ENCODE data around the gene GDPGP1.

GRCh38 chr15:90228960-90229359 is 5.0 kb upstream of the GDPGP1 start:
- TF ChIP-seq RCOR1 (IDR thresholded peaks at IDR 0.05; ENCODE audit: borderline replicate concordance in 1 of 2, low read depth in 2 of 2, low read length in 2 of 2), result no peak
- no peak for TF ChIP-seq PML (IDR thresholded peaks at IDR 0.05; ENCODE audit: low read length)
- no peak for TF ChIP-seq CBX3 (IDR thresholded peaks at IDR 0.05; ENCODE audit: borderline replicate concordance in 1 of 2, low read length in 2 of 2)
- no peak for TF ChIP-seq PTRF (tag; IDR thresholded peaks at IDR 0.05)
- TF ChIP-seq TEAD2 (tag; IDR thresholded peaks at IDR 0.05), result no peak
- TF ChIP-seq, protein P1, sequence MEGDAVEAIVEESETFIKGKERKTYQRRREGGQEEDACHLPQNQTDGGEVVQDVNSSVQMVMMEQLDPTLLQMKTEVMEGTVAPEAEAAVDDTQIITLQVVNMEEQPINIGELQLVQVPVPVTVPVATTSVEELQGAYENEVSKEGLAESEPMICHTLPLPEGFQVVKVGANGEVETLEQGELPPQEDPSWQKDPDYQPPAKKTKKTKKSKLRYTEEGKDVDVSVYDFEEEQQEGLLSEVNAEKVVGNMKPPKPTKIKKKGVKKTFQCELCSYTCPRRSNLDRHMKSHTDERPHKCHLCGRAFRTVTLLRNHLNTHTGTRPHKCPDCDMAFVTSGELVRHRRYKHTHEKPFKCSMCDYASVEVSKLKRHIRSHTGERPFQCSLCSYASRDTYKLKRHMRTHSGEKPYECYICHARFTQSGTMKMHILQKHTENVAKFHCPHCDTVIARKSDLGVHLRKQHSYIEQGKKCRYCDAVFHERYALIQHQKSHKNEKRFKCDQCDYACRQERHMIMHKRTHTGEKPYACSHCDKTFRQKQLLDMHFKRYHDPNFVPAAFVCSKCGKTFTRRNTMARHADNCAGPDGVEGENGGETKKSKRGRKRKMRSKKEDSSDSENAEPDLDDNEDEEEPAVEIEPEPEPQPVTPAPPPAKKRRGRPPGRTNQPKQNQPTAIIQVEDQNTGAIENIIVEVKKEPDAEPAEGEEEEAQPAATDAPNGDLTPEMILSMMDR (IDR thresholded peaks at IDR 0.05 in 2 of 3, conservative IDR thresholded peaks at IDR 0.05 in 1 of 3; ENCODE audit: insufficient read depth in 2 of 3, low read depth in 1 of 3, low read length in 3 of 3), result no peak
- TF ChIP-seq EZH2 (IDR thresholded peaks at IDR 0.05; ENCODE audit: borderline replicate concordance, low read depth, low read length), result no peak
- no peak for TF ChIP-seq SP1 (CRISPR knock-in tag; IDR thresholded peaks at IDR 0.05)
- TF ChIP-seq REST (IDR thresholded peaks at IDR 0.05; ENCODE audit: borderline replicate concordance), result no peak
- no peak for TF ChIP-seq REST (CRISPR knock-in tag; IDR thresholded peaks at IDR 0.05; ENCODE audit: low read depth)
- no peak for TF ChIP-seq SREBF2 (CRISPR knock-in tag; IDR thresholded peaks at IDR 0.05)
- no peak for TF ChIP-seq MTA1 (IDR thresholded peaks at IDR 0.05; ENCODE audit: borderline replicate concordance)
- TF ChIP-seq ZNF512 (tag; IDR thresholded peaks at IDR 0.05), result no peak

Data from K562 (cell line).